Measurements from ENCODE around the gene HSPG2.
A peak's percentile ranks its signal among the peaks of the same experiment; 100 is the strongest.

The HSPG2 gene

DNA sequence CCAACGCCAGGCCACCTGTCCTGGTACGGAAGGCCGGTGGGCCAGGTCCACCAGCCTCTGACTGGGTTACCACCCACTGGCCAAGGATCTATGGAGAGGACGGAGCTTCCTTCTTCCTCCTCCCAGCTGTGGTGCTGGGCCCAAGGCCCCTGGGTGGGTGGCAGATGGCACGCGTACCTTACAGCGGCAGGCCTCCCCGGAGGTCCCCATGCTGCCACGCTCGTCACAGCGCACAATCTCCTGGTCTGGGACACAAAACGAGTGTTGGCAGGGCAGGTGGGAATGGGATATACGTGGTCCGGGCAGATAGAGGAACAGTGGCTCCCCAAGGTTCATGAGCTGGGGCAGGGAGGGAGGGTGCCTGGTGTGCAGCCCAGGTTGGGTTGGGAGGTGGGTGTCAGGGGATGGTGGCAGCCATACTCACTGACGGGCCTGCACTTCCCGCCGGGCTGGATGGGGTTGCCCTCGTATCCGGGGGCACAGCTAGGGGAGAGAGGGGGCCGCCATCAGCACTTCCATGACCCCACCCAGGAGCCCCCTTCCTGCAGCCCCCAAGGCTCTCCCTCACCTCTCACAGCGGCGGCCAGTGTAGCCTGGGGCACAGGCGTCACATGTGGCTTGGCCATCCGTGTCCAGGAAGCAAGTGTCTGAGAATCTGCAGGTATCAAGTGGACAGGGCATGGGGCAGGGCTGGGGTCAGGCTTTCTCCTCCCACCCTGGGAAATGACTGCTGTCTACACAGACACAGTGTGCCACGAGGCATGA, 58.9 kb downstream of the HSPG2 start:
- DNase-seq = no peak

DNA sequence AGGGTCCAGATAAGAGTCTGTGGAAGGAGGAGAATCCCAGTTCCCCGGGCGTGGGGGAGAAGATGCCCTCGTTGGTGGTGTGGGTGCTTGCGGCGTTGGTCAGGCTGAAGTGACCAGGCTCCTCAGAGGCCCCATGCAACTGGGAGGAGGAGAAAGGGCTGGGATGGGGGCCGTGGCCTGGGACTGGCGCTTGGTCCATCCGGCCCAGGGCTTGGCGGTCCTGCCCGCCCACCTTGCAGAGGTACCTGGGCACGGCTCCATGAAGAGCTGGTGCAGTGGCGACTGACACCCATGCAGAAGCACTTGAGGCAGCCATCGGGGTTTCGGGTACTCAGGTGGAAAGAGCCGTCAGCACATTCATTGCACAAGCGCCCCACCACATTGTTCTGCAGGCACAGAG, 60.8 kb downstream of the HSPG2 start:
- no peak for DNase-seq

DNA sequence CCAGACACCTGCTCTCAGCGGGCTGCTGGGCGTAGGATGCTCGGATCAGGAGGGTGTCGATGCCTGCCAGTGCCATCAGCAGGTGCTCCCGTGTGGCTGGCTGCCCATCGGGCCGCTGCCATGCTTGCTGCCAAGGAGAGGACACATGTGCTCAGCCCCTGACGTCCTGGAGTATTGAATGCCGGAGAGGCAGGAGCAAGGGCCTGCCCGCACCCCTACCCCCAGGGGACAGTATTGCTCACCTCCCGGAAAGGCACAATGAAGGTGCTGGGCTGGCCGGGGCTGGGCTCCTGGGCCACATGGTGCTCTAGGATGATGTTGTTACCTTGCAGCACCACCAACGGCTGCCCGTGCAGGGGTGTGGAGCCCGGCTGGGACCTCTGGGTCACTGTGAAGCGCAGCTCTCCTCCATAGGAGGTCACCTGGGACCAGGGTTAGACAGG, 61.5 kb downstream of the HSPG2 start:
- no peak for DNase-seq

DNA sequence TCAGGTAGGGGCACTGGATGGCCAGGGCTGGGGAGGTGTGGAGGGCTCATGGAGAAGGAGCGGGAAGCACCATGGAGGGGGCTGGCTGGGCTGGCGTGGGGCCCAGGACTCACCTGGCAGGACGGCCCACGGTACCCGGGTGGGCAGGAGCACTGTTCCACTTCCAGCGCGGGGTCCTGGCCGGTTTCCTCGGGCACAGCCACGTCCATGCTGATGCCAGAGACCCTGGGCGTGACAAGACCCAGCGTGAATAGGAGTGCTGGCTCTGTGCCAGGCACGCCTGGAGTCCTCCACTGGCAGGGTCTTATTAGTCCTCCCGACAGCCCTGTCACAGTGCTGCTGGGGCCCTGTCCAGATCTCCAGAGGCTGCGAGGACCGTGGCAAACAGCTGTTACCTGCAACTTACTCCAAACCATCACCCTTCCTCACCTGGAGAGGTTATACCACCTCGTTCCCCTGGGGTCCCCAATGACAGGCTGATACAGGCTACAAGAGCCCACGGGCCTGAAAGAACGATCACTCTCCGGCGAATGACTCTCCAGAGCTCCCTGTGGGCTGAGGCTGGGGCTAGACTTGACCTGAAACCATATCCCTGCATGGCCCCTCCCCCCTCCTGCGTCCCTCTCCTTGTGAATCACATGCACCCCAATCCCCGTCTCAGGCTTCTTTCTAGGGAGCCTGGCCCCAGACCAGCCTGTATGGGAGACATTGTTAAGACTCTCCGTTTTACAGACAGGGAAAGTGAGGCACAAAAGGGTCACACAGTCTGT, 62.1 kb downstream of the HSPG2 start:
- no peak for DNase-seq

DNA sequence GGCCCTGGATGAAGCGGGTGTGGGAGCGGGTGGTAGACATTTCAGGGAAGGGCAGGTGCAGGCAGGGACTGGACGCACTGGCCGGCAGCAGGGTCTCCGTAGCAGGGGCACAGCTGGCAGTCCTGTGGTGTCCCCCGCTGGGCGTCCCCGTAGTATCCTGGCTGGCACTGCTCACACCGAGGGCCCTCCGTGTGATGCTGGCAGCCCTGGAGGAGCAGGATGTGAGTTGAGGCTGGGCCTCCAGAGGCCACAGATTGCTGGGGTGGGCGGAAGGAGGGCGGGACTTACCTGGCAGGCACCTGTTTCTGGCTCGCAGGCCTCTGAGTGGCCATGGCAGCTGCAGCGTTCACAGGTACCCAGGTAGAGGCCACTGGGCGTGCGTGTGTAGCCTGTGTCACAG, 62.8 kb downstream of the HSPG2 start:
- DNase-seq = no peak

DNA sequence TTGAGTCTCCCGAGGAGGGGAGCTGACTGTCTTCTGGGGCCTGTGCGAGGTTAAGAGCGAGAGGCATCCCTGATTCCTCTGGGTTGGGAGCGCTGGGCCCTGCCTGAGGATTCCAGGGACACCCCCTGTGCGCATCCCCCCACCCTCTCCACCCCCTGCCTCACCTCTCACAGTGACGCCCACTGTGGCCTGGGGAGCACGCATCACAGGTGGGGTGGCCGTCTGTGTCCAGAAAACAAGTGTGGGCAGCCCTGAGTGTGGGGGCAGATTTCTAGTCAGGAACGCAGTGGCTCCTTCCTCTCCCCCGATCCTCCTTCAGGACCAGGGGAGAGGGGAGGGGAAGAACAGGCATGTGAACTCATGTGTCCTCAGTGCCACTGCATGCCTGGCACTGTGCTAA, 63.3 kb downstream of the HSPG2 start:
- DNase-seq = no peak

DNA sequence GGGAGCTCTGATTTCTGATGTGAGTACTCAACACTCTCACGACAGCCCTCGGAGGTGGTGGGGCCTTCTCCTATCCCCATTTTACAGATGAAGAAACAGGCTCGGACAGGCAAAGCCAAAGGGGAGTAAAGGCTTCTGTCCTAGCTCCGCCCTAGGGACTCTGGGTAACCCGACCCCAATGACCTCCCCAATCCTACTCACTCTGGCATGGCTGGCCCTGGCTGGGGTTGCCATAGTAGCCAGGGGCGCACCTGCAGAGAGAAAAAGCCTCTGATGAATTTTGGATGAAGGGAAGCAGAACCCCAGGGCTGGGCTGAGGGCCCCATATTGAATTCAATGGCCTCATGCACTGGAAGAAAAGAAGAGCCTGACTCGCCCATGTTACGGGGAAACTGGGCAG, 63.9 kb downstream of the HSPG2 start:
- DNase-seq = no peak

DNA sequence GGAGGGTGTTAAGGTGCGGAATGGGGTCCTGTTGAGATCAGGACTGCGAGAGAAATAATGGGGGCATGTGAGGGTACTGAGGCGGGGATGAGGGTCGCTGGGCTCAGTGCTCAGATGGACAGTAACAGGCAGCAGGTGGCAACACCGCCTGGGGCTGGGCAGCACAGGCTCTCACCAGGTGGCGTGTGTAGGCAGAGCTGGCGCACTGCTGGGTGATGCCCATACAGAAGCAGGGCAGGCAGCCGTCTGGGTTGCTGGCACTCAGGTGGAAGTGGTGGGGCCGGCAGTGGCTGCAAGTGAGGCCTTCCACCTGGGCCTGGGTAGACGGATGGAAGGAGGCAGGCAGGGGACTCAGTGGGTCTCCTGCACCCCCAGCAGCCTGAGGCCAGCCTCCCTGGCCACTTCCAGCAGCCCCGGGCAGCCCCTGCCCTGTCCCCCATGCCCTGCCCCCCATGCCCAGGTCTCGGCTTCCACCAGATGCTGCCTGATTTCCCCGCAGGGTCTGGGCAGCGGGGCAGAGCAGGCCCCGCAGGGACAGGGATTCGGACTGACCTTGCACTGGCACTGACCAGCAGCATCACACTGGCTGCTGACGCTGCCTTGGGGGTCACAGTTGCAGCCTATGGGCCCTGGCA, 64.5 kb downstream of the HSPG2 start:
- no peak for DNase-seq

DNA sequence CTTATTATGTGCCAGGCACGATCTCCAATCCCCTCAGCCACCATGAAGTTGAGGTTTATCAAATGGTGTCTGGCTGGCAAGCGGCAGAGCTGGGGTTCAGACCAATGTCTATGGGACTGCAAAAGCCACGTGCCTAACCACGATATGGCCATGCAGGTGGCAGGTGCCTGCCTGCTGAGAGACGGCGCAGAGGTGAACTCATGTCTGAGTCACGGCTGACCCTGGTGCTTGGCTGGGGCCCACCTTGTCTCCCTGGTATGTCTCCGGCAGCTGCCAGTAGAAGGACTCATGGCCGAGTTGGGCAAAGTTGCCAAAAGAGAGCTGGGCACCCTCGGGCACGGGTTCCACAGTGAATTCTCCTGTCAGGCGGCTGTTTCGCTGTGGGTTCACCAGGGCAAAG, 65.2 kb downstream of the HSPG2 start:
- DNase-seq = peak; percentile 39

DNA sequence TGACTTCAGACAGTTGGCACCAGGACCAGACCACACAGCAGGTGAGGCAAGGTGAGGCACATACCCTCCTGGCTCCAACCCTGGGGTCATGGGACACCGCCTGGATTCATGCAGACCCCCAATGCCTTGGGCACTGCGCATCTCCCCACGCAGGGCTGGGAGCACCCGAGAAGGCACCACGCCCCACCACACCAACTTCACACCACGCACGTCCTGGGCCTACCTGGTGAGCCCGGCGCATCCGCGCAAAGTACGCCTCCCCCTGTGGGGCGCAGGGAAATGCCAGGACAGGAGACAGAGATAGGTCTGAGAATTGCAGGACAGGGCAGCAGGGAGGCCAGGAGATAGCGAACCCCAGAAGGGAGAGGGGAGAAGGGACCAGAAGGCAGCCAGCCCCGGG, 66.5 kb downstream of the HSPG2 start:
- no peak for DNase-seq

DNA sequence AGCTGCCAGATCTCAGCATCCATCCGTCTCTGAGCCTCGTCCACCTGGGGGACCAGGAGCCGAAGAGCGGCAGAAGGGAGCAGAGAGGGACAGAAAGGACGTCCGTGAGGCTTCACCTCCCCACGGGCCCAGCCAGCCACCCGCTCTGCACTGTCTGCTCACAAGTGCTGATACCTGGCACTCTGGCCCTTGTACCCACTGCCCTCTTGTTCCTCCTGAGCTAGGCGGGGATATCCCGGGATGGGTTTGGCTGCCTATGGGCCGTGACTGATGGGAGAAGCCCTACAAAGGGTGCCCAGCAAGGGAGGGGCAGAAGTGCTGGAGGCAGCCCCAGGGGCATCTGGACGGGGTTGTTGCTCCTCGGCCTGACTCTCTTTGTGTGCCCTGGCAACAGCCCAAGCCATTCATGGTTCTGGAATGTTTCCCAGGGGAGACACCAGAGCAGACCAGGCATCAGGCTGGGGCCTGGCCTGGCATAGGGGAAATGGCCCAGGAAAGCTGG, 67.4 kb downstream of the HSPG2 start:
- DNase-seq = peak; percentile 98

DNA sequence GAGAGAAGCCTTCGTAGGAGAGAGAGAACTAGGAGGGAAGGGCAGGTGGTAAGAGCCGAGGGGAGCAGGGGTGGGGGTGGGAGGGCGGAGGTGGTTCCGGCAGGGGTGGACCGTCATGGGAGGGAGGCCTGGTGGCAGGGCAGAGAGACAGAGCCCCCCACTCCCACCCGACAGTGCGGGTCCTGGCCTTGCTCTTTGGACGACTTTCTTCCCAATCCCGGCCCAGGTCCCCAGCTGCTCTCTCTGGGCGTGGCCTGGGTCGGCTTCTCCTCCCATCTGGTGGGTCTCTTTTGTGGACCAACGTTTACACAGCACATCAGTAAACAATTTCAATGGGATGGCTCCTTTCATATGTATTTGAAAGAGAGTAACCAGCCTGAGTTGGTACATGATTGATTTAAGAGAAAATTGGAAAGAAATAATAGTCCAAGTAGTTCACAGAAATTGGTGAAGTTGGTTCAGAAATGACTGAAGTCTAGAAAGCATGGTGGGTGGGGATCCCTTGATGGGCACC, 68.1 kb downstream of the HSPG2 start:
- no peak for DNase-seq

DNA sequence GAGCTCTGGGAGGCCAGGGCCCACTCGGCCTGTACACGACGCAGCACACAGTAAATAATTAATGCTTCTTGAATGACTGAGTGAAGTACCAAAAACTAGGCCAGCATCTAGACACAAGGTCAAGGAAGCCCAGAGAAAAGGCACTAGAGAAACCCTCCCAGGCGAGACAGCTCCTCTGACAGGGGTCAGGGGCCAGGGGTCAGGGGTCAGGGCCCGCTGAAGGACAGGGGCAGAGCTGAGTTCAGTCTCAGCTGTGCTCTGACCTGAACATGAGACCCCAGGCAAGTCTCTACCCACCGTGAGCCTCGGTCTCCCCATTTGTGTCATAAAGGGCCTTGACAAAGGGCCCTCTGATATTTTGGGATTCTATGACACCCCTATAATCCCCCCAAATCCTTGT, 68.6 kb downstream of the HSPG2 start:
- DNase-seq = no peak

DNA sequence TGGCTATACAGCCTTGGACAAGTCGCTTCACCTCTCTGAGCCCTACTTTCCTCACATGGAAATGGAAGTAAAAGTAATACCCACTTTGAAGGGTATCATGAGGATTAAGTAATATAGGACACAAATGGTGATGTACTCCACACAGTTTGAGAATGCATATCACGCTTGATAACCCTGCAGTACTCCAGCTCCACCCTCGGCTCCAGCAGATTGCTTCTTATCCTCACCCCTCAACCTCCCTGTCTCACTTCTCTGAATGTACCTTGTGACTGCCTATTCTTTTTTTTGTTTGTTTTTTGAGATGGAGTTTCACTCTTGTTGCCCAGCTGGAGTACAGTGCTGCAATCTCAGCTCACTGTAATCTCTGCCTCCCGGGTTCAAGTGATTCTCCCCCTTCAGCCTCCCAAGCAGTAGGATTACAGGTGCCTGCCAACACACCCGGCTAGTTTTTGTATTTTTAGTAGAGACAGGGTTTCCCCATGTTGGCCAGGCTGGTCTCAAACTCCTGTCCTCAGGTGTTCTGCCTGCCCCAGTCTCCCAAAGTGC, 69.6 kb downstream of the HSPG2 start:
- DNase-seq = no peak

DNA sequence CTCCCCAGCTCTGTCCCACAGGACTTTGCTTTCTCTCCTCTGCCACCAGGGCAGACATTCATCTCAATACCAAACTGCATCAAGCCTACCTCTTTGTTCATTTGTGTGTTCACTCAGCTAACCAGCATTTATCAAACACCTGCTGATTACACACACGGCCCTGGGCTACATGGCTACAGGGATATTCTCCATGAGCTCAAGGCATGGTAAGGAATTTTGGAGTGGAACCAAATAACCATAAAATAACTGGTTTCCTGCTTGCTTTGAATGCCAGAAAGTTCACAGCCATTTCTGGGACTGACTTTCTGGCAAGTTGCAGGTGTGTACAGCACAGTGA, 70.4 kb downstream of the HSPG2 start:
- peak; percentile 35 for DNase-seq

DNA sequence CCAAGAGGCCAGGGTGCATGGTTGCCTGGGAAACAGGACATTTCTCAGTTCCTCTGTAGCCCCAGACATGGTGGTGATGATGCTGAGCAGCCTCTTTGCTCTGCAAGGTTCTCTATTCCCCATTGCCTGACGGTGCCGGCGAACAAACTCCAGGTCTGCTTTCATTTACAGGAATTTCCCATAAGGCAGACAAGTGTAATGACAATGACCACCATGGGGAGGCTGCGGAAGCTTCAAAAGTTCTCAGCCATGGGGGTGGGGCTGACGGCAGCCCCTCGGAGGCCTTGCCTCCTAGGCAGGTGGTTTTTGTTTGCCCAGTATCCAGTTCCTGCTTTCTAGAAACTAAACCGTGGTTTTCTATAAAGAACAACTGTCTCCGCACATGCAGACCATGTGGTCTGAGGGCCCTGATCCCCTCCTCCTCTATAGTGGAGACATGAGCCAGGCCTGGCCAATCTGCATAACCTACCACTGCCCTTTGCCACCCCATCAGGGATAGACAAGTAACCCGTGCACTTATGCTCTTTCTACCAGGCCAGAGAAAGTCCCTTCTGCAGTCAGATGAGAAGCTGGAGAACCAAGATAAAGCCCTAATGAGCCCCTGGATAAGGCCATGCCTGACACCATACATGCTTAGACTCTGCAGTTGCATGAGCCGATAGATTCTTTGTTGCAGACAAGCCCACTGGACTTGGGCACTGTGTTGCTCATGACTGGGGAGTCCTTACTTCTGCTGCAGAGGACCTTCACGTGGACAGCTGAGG, 71.0 kb downstream of the HSPG2 start:
- no peak for DNase-seq

DNA sequence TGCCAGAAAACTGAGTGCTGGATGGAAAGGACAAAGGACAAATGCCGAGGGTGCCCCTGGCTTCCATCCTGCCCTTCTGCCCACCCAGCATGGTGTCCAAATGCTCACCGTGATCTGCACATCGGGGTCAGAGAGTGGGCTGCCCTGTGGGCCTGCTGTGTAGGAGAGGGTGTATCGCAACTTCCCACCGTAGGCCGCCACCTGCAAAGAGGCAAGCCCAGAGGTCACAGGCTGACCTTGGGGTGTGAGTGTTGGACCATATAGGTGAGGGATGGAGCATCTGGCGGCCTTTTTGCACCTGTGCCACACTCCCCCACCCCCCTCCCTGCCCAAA, 71.5 kb downstream of the HSPG2 start:
- DNase-seq = no peak

DNA sequence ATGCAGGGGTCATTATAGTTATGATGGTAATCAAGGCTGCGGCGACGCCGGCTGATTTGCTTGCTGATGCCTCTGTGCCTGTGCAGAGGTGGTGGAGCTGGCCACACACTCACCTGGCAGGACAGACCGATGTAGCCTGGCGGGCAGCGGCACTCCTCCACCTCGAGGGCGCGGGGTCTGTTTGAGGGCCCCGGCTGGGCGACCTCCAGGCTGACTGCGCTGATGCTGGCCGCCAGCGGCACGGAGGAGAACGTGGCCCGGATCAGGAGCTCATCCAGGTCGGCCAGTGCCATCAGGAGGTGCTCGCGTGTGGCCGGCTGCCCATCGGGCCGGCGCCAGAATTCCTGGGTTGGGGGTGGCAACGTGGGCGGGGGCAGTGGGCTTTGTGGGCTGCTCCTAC, 72.4 kb downstream of the HSPG2 start:
- no peak for DNase-seq

DNA sequence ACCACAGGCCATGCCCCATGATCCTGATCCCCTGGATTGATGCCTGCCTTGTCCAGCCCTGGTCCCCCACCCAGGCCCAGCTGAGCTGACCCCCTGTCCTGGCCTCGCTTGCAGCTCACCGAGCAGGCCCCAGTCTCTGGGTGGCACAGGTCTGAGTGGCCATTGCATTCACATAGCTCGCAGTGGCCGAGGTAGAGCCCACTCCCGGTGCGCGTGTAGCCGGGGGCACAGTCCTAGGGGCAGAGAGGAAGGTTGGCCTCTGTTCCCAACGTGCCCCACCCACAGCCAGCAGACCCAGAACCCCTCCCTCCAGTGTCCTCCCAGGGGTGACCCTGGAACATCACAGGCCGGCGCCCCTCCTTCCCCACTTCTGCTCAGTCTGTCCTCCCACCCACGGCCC, 73.1 kb downstream of the HSPG2 start:
- DNase-seq = no peak

DNA sequence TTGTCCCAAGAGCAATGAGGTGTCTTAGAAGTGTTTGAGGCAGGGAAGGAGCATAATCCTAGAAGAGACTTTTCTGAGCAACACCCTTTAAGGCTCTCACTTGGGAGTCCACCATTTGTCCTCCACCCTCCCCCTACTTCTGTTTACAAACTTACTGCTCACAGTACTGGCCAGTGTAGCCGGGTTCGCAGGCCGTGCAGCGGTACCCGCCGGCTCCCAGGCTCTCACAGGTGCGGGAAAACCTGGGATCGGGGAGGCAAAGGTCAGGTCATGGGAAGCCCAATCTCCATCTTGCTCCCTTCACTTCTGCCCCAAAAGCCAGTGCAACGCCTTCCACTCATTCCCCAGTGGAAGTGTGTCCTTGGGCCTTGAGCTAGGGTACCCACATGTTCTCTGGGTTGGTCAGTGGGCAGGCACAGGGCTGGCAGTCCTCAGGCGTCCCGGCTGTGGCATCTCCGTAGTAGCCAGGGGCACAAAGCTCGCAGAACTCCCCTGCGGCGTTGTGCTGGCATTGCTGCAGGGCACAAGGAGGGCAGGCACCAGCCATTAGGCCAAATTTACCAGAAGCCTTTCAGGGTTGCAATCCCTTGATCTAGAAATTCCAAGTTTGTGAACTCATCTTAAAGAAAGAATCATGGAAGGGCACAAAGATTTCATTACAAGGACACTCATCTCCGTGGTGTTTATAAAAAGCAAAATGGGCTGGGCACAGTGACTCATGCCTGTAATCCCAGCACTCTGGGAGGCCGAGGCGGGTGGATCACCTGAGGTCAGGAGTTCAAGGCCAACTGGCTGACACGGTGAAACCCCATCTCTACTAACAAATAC, 75.3 kb downstream of the HSPG2 start:
- peak; percentile 52 for DNase-seq

DNA sequence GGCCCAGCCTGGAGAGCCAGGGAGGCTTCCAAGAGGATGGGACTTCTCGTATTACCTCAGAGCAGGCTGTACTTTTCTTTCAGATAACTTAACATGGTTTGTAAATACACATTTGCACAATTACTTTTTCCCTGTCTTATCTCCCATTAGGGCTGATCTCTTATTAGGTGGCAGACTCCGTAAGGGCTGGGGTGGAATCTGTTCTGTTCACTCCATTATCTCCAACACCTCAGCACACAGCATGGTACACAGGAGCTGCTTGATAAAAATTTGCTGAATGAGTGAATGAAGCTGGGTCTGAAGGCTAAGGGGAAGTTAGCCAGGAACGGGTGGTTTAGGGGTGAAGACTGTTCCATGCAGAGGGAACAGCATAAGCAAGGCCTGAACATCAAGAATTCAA, 76.1 kb downstream of the HSPG2 start:
- DNase-seq = no peak

DNA sequence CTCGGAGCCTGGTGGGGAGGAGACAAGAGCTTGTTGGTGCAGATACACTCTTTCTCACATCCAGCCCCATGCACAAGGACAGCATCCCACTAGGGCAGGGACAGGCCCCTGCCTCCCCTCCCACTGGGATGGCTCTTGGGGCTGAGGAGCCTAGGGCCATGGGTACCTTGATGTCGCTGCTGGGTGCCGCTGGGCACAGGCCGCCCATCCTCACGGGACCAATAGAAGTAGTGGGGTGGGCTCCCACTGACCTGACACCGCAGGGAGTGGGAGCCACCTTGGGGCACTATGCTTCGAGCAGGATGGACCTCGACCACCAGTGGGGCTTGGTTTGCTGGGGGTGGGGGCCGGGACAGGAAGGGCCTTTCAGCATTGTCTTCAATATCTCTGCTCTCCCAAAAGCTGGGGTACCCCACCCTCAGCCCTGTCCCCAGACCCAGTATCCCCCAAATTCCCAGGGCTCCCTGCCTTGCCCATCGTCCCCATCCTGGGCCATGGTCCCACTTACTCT, 77.4 kb downstream of the HSPG2 start:
- no peak for DNase-seq

Measured in NCI-H226 (cell line).